ENCODE results near the gene PHLDA3.

Gene PHLDA3

DNA sequence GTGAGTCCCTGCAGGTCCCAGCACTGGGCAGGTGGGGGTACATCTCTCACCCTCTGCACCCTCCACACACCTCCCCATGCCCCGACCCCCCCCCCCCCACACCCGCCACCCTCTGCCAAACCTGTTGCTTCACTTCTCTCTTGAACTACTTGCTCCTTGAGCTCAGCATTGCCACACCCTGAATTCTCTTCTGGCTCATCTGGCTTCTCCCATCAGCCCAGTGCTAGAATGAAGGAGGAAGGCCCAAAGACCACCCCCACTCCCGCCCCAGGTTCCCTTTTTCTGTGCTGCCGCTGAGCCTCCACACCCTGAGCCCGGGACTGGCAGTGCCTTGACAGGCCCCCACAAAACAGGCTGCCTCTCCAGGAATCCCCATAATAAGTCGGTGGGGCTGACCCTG, 41.0 kb downstream of the PHLDA3 start:
- no peak for DNase-seq

DNA sequence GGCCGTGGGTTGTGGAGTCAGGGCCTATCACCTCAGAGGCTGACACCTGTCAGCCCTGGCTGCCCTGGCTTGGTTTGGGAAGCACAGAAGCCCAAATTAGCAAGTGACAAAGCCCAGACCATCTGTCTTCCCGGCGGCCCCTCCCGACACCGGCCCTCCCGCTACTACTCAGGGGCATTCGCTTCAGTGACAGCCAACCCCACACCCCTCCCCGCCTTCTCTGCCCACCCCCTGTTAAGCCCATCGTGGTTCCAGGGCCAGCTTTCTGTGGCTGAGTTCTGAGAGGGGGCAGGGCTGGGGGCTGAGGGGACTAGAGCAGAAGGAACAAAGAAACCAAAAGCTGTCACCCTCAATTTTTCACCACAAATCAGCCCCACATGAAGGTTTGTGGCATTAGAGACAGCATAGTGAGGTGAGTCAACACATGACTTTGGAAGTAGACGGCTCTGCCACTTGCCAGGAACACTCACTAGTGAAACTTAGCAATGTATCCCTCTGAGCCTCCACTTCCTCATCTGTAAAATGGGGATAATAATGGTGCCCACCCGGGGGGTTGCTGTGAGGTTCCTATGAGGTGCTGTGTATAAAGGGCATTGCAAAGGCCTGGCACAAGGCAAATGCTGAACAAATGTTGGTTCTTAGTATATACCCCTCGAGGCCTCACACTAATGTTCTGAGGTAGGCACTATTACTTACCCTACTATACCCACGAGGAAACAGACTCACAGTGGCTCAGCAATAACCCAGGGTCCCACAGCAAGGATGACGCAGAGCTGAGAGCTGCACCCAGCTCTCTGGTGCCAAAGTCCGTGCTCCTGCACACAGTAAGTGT, 42.3 kb downstream of the PHLDA3 start:
- DNase-seq = no peak

DNA sequence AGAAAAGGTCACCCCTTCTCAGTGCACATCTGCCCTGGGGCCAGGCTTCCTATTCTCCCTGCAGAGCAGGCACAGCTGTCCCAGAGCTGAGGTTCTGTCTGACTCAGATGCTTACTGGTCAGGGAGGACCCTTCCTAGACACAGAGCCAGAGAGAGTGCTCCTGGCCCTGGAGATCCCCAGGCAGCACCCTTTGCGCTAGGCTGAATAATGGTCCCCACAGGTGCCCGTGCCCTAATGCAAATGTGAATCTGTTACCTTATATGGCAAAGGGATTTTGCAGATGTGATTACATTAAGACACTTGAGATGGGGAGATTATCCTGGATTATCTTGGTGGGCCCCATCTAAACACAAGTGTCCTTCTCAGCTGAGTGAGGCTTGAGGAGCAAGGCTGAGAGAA, 44.8 kb downstream of the PHLDA3 start:
- no peak for DNase-seq

DNA sequence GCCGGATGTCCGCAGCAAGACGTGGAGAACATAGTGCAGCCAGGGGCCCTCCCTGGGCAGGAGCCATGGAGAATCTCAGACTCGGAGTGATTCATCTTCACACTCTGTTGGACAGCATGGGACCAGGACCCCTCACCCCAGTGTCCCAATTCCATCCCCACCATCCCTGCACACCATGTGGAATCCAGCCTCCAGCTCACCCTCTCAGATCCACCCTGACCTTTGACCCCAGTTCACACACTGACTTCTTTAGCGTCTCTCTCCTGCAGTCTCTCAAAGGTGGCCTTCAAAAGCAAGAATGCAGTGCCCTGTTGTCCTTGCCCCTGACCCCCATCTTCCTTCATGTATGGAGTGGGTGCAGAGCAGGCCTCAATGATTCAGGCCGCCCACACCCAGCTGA, 45.3 kb downstream of the PHLDA3 start:
- DNase-seq = no peak

DNA sequence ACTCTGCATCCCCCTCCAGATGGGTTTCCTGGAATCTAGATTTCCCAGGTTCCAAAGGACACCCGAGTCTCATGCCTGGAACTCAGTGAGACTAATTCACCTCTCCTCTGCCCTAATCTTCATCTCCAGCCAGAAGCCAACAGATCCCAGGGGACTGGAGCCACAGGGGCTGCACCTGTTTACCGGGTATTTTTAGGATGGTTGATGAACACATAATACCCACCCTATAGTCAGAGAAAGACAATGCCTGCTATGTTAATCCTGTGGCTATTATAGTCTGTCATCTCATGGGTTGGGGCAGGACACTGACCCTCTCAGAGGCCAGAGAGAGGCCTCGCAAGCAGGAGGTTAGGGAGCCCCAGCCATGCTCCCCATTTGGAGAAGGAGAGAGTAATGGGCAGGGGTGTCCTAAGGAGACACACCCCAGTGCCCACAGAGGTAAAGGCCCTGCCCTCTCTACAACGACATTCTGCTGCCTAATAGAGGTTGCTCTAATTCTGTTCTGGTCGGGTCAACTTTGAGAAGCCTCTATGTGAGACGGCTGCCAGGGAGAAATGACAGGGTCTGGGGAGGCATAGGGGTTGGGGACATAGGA, 46.5 kb downstream of the PHLDA3 start:
- DNase-seq = no peak

DNA sequence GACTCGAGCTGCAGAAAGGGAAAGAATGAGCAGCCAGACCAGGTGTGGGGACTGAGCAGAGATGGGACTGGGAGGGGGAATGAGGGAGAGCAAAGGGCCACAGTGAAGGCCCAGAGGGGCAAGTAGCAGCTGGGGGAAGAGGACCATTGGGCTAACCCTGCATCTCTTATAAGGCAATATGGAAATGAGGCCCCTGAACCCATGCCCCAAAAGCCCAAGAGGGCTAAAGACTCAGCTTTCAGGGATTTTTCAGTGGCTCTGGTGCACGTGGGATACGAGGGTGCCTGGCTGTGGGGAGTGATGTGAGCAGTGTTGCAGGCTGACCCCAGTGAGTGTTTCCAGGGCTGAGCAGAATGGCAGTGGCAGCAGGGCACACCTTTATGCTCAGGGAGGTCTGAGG, 47.0 kb downstream of the PHLDA3 start:
- no peak for DNase-seq

DNA sequence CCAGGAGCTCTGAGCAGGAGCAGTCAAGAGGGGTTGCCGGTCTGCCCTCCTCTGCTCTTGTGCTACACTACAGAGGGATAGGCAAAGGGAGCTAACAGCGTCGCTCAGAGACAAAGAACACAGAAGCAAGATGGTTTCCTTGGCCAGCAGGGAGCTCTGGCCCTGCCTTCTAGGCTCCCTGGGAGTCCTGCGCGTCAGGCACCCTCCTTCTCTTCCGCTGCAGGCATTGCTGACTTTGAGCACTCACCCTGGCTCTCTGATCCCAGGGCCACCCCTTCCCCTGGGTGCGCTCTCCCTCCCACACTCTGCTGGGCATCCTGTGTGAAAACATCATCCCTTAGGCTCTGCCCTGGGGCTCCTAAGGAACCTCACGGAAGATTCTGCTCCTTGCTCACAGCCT, 47.9 kb downstream of the PHLDA3 start:
- DNase-seq = no peak

DNA sequence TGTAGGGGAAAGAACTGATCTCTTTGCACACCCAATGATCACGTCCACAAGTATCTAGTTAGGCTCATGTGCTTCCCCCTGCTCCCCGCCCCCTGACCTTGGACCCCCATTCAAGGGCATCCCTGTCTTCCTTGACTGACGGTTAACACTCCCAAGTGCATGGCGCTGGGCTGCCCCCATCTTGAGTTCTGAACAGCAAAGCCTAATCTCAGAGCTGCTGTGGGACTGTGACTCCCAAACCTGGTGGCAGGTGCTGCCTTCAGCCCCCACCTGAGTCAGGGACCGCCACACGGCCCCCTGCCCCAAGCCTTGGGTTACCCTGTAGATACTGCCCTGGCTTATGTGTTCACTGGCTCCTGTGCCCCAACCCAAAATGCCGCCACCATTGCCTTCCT, 48.4 kb downstream of the PHLDA3 start:
- no peak for DNase-seq

DNA sequence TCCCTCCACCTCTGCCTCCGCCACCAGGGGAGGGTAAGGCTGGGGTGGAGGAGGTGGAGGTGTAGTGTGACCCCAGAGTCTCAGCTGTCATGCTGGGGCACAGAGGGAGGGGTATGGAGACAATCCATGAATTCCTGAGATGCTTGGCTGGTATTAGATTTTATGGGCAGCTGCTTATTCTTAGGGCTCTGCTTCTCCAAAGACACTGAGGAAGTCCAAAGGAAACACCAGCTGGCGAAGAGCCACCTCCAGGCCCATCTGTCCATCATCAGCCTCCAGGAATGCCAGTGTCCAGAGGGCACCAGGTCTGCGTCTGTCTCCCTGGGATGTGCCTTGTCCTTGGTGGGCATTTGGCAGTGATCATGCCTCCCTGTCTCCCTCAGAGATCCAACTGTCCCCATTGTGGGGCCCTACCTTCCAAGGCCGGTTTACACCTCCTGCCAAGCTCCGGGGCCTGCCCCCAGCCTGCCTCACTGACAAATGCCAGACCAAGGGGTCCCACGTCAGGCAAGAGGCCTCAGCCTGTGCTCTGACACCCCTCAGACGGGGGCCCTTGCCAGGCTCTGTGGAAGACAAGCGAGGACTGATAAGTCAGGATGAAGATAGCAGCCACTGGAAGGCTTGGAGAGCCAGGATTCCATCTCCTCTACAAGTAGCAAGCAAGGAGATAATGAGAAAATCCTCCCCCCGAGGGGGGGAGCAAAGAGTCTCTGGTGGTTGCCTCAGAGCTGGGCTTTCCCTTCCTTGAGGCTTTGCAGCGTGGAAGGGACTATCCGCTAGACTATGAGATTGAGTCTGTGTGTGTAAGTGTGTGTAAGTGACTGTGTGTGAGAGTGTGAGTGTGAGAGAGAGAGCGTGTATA, 49.0 kb downstream of the PHLDA3 start:
- DNase-seq = no peak

DNA sequence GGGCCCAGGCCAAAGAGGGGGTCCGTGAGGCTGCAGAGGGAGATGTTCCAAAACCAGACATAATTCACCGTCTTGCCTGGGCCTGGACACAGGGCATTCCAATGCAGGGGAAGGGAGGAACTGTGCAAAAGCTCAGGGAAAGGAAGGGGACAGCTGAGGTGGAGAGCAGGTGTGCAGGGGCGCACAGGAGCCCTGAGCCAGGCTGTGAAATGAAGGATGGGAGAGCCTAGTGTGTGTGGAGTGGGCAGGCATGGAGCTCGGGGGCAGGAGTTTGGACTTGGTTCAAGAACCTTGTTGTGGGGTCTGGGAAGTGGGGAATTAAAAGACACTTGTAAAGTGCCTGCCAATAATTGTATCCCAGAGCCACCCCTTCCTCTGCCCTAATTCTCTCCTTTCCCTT, 49.7 kb downstream of the PHLDA3 start:
- no peak for DNase-seq

DNA sequence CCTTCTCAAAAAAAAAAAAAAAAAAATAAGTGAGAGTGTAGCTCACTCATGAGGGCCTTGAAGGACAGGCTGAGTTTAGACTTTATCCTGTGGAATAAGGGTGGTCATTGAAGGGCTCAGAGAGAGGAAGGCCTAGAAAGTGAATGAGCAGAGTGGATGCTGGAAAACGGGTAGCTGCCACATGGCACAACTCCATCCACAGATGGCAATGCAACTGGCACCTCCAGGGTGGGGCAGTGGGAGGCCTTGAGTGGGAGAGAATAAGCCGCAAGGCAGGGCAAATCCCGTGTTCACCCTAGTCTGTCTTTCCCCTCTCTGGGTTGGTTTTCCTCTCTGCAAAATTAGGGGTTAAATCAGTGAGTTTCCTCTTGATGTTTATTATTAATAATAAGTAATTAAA, 50.5 kb downstream of the PHLDA3 start:
- DNase-seq = no peak
